Endothelial cell (in vitro differentiated cells): ENCODE measurements around the gene CCER1. TPM values are rescaled to one million over a fixed set of nuclear protein-coding genes. Genes with fewer than 3 reads are reported as not detected.

Source experiments
- DNase-seq: peaks from one replicate; pipeline ENCODE4 v3.0.0; 2021; ENCODE audit warnings: low spot score
- H3K27ac Mint-ChIP-seq: one replicate; pipeline ENCODE4 v1.8.0; 2021; ENCODE audit warnings: mixed read lengths, inconsistent platforms; ENCODE audit not compliant: unreplicated experiment
- H3K27me3 Mint-ChIP-seq: one replicate; pipeline ENCODE4 v1.8.0; 2021; ENCODE audit warnings: mild to moderate bottlenecking, moderate library complexity, mixed read lengths, inconsistent platforms; ENCODE audit not compliant: unreplicated experiment
- H3K36me3 Mint-ChIP-seq: one replicate; pipeline ENCODE4 v1.8.0; 2021; ENCODE audit warnings: mild to moderate bottlenecking, low read depth, mixed read lengths, inconsistent platforms; ENCODE audit not compliant: unreplicated experiment
- H3K4me1 Mint-ChIP-seq: one replicate; pipeline ENCODE4 v1.8.0; 2021; ENCODE audit warnings: mild to moderate bottlenecking, mixed read lengths, inconsistent platforms; ENCODE audit not compliant: unreplicated experiment
- H3K4me3 Mint-ChIP-seq: one replicate; pipeline ENCODE4 v1.8.0; 2021; ENCODE audit warnings: mild to moderate bottlenecking, mixed read lengths, inconsistent platforms; ENCODE audit not compliant: unreplicated experiment
- H3K9me3 Mint-ChIP-seq: one replicate; pipeline ENCODE4 v1.8.0; 2021; ENCODE audit warnings: mixed read lengths, inconsistent platforms; ENCODE audit not compliant: unreplicated experiment
- long read RNA-seq: library from polyadenylated mRNA; unstranded; transcript quantifications from one replicate; pipeline ENCODE4 v2.0.0, GENCODE V29; 2020; ENCODE audit not compliant: unreplicated experiment
- total RNA-seq: library from RNA; stranded (reverse); fragmentation: NEBNext Ultra II Directional; extraction: Animal tissue kit (Norgen Biotek cat#: 25700); gene quantifications from one replicate; pipeline ENCODE4 v1.2.1, GENCODE V29; 2021; ENCODE audit not compliant: unreplicated experiment
- TF ChIP-seq, protein P1 (sequence below): fragments of 200-600 bp; sonication (generic); IDR thresholded peaks from one replicate; pipeline ENCODE4 v1.5.0; 2021; ENCODE audit warnings: antibody characterized with exemption; ENCODE audit not compliant: unreplicated experiment

Gene CCER1, protein sequence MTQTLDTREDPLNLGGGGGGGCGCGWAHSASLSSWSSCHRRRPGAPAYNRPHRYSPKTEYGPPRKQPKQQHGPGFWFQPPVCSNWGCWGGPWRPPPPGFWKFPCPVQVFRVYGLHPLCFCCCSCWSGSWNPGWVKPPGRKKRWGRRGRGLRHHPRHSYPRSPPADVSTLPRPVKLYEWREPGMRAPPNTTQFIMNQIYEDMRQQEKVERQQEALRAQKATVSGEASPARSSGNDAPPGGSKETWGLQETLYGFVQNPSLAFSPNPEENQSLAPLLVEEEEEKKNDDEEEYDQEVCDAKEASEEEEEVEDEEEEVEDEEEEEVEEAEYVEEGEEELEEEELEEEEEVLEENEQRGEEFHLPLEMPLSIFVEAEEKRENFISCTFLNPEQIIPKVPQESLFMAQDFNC
- not detected for total RNA-seq
- long read RNA-seq = 0 reads

DNA sequence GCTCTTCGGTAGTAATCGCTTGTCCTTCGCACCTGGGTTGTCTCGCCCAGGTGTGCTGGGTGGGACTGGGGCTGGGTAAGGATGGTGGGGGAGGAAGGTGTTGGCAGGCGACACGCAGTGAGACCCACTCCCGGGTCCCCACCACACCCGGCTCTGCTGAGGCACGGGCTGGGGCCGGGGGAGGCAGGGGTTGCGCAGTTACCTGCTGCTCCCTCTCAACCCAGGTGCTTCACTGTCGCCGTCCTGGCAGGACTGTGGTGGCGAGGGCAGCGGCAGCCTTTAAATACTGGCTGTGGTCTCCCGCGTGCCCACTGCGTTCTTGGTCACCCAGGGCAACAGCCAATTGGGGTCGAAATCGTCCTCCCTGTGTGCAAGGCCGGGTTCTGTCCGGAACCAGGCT, at the start of gene CCER1:
Gene CCER1, minus strand, starts transcription at position 256 of the 400 bp plus-strand sequence. CDS start 434 bp downstream, outside the sequence.
- H3K27me3 Mint-ChIP-seq = no peaks in the 10 kb centered on the region
- H3K36me3 Mint-ChIP-seq = no peaks in the 10 kb centered on the region
- no peaks in the 10 kb centered on the region for H3K4me1 Mint-ChIP-seq
- no peak within 1 kb of the TSS for H3K27ac Mint-ChIP-seq
- TF ChIP-seq, protein P1, sequence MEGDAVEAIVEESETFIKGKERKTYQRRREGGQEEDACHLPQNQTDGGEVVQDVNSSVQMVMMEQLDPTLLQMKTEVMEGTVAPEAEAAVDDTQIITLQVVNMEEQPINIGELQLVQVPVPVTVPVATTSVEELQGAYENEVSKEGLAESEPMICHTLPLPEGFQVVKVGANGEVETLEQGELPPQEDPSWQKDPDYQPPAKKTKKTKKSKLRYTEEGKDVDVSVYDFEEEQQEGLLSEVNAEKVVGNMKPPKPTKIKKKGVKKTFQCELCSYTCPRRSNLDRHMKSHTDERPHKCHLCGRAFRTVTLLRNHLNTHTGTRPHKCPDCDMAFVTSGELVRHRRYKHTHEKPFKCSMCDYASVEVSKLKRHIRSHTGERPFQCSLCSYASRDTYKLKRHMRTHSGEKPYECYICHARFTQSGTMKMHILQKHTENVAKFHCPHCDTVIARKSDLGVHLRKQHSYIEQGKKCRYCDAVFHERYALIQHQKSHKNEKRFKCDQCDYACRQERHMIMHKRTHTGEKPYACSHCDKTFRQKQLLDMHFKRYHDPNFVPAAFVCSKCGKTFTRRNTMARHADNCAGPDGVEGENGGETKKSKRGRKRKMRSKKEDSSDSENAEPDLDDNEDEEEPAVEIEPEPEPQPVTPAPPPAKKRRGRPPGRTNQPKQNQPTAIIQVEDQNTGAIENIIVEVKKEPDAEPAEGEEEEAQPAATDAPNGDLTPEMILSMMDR = no peak
- DNase-seq = no peak
- no peak within 1 kb of the TSS for H3K4me3 Mint-ChIP-seq
- H3K9me3 Mint-ChIP-seq = no peaks in the 10 kb centered on the region

DNA sequence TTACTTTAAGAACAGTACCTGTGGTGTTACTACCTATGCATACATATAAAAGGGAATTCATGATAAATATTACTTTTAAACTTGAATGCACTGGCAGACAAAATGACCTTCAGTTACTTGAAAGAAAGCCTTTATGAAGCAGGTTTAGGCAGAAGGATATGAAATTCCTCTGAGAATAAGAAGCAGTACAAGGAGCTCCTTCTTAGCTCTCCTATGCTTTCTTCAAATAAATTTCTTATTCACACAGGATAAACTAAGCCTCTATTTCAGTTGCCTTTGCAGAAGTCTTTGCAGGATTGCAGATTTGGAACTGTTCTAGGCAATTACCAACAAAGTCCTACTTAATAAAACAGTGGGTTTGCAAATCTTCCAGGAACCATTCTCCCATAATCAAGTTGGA, 48.8 kb upstream of the CCER1 start:
- Mint-ChIP-seq H3K4me3 (no peak overlapping the region), H3K27ac (no peak overlapping the region), H3K4me1 (no peaks in the 10 kb centered on the region), H3K36me3 (no peaks in the 10 kb centered on the region), H3K9me3 (no peaks in the 10 kb centered on the region), H3K27me3 (no peaks in the 10 kb centered on the region)
- DNase-seq = no peak
- TF ChIP-seq, protein P1 = no peak

DNA sequence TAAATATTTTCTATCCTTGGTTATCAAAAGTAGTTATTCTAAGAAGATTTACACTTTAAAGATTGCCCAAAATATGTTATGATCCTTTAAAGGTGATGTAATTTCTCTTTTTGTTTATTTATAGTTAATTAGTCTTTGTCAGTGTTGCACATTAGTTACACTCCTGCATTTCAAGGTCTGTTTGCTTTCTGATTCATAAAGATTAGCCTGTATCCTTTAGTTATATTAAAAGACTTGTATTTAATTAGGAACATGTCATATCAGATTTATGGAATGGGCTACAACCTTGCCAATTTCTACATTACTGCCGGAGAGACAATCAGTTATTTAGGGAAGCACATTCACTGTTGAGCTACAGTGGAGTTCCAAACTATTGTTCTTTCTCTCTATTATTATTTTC, 46.3 kb upstream of the CCER1 start:
- Mint-ChIP-seq H3K4me3 (no peak overlapping the region), H3K9me3 (no peaks in the 10 kb centered on the region), H3K36me3 (no peaks in the 10 kb centered on the region), H3K27me3 (no peaks in the 10 kb centered on the region), H3K27ac (no peak overlapping the region), H3K4me1 (no peaks in the 10 kb centered on the region)
- DNase-seq = no peak
- TF ChIP-seq, protein P1 = no peak

DNA sequence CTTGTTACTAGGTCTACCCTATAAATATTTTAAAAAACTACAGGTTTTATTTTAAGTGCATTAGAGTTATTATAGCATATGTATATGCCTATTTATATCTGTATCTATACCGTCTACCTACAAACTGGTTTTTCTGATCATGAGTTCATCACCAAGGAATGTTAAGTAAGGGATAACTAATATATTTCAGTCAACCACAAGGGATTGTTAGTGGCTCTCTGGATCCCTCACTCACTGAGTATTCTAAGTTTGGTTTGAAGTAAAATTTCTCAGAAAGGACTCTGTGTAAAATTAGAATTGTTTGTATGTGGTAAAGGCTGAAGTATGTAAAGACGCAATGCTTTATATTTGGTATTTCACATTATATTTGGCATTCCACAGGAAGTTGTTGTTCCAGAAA, 45.0 kb upstream of the CCER1 start:
- Mint-ChIP-seq H3K4me1 (no peaks in the 10 kb centered on the region), H3K27me3 (no peaks in the 10 kb centered on the region), H3K27ac (no peak overlapping the region), H3K9me3 (no peaks in the 10 kb centered on the region), H3K36me3 (no peaks in the 10 kb centered on the region), H3K4me3 (no peak overlapping the region)
- no peak for DNase-seq
- TF ChIP-seq, protein P1 = no peak

DNA sequence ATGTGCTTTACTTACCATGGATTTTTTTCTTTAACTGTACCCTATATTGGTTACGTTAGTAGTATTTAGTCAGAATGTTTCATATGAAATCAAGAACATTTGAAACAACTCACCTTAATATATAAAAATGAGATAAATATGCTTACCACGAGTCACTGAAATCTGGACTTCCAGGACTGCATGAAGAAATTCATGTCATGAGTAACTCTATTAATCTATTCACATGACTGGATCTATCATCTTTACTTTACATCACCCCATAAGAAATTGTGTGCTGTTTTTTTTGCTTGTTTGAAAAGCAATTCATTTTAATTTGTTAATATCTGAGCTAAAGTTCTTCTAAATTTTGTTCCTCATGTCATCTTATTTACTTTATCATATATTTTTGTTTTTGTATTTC, 44.6 kb upstream of the CCER1 start:
- Mint-ChIP-seq H3K4me1 (no peaks in the 10 kb centered on the region), H3K27ac (no peak overlapping the region)
- TF ChIP-seq, protein P1 = no peak

More for the DNA sequence above, 44.6 kb upstream of the CCER1 start:
- Mint-ChIP-seq H3K36me3 (no peaks in the 10 kb centered on the region), H3K4me3 (no peak overlapping the region), H3K27me3 (no peaks in the 10 kb centered on the region), H3K9me3 (no peaks in the 10 kb centered on the region)
- no peak for DNase-seq
